Esophagus mucosa (tissue), 1 donor: Measurements from ENCODE around the gene FAM20C. TPM values are rescaled to one million over a fixed set of nuclear protein-coding genes. Genes with fewer than 3 reads are reported as not detected.
"Not testable (repeated sequence)": the region's sequence is repeated elsewhere in the genome, so short reads cannot be mapped to it uniquely, and the experiment has no call there.

ENCODE experiments used
- ATAC-seq: fragments of 200-7000 bp; cut with Tn5 transposase; one replicate; pipeline ENCODE4 v1.9.1; 2020
- total RNA-seq: library from RNA; stranded (reverse); gene quantifications from one replicate; pipeline ENCODE4 v1.2.4, GENCODE V29; 2023
- donor health status: DM: yes; HTN: yes; CAD: no.

FAM20C gene
- total RNA-seq, 1 donor from 2014 or later, result 12.6 TPM

DNA sequence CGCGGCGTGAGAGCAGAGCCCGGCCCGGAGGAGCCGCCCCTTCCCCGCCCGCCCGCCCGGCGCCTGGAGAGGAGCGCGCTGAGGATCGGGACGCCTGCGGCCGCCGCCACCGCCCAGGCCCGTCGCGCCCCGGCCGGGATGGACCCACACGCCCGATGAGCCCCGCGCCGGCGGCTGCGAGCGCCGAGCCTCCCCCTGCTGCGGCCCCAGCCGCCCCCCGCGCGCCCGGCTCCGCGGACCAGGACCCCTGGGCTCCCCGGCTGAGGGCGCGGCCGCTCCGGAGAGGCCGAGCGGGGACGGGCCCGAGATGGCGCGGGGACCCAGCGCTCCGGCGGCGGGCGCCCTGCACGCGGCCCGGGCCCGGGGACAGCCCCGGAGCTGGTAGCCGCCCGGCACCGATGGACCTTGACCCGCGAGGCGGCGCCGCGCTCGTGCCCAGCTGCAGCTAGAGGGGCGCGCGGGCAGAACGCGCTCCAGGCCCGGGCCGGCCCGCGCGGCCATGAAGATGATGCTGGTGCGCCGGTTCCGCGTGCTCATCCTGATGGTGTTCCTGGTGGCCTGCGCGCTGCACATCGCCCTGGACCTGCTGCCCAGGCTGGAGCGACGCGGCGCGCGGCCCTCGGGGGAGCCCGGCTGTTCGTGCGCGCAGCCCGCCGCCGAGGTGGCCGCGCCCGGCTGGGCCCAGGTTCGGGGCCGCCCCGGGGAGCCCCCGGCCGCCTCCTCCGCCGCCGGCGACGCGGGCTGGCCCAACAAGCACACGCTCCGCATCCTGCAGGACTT, 520 bp downstream of the FAM20C start:
- ATAC-seq, result no peak

DNA sequence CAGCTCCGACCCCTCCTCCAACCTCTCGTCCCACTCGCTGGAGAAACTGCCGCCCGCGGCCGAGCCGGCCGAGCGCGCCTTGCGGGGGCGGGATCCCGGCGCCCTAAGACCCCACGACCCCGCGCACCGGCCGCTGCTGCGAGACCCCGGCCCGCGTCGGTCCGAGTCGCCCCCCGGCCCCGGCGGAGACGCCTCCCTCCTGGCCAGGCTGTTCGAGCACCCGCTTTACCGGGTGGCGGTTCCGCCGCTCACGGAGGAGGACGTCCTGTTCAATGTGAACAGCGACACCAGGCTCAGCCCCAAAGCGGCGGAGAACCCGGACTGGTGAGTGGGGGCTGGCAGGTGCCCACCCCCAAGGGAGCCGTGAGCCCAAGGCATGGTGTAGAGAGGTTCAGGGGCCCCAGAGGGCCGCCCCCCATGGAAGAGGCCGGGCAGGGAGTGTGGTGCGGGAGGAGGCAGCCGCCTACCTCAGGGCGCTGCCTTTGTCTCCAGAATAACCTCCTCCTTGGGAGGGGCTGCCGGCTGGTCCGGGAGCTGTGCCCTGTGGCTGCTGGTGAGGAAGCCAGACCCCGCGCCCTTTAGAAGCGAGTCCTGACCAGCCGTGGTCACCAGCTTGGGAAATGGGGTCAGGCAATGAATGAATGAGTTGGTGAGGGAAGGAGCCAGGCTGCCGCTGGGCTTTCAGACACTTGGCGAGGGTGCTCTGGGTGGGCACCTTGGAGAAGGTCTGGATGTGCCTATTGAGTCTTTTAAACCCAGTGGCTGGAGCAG, 1.3 kb downstream of the FAM20C start:
- ATAC-seq, result no peak

DNA sequence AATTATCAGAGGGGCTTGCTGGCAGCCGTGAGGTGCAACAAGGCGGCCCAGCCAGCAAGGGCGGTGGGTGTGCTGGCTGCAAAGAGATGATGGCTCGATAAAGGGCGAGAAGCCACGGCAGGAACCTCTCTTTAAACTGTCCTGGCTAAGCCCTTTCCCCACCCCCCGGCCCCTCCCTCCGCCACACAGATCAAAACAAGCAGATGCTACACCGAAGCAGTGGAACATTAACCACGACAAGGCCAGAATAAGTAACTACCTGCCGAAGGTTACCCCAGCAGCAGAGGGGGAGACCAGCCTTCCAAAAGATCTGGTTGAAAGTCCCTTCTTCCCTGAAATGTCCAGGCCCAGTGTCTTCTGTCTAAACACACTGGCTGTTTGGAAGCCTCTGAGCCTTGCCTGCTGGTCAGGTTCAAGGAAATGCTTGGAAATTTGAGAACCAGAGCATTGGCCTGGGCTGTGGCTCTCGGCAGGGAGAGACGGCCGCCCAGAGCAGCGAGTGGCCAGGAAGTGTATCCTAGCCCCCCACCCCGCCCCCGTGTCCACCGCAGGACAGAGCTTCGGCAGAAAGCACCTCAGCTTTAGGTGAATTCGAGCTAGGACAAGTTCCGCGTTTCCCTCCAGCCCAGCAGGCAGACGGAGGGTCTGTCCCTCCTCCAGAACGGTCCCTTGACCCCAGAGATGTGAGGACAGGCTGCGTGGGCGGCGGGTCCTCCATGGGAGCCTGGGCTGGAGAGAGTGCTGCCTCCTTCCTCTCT, 2.1 kb downstream of the FAM20C start:
- ATAC-seq, result no peak

DNA sequence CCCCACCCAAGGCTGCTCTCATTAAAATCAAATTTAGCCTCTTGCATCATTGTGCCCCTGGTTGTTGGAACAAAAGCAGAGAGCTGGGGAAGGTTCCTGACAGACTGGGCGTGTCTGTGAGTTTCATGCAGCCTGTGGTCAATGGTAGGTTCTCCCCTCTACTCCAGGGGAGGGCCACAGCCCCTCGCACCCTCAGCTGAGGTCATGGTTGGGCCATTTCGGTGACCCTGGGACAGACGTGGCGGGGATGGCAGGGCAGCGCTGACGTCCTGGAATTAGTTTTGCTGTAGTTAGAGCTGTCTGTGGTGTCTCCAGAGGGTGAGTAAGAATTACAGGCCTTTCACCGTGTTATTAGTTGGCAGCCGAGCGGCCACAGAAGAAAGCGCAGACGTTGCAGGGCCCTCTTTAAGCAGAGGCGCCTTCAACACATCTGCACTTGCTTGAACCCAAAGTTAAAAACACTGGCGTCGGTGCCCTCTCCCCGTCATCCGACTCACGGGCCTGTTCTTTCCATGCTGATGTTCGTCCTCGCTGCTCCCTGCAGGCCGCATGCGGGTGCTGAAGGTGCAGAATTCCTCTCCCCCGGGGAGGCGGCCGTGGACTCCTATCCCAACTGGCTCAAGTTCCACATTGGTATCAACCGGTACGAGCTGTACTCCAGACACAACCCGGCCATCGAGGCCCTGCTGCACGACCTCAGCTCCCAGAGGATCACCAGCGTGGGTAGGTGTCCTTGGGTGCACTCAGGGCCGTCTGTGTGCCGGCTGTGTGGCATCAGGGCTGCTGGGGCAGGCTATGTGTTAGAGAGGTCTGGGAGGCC, 2.8 kb downstream of the FAM20C start:
- ATAC-seq, result no peak

DNA sequence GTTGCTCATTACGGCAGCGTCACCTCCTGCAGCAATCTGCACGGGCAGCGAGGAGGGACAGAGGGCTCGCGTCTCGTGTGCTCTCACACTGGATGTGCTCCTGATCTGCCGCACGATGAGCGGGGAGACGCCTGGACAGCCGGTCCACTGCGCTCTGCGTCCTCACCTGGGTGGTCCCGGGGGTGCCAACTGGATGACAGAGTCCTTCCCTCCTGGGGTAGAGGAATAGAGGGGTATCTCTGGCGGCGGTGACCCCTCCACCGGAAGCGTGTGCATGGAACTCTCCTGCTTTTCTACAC, 3.4 kb downstream of the FAM20C start:
- ATAC-seq, result no peak

DNA sequence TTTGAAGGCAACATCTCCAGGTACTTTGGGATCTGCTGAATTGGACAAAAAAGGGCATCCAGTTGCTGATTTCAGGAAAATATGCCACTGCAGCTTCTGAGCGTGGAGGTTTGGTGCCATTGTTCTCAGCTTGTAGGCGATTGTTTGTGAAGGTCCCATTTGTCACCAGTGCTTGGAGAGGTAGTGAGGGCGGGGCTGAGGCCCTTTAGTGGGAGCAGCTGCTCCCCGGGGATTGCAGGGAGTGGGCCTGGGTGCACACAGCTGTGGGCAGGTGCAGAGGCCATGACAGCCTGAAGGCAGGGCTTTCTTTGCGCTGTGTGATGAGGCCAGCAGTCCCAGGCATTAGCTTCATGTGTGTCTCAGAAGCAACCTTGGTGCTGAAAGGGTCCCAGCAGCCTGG, 3.9 kb downstream of the FAM20C start:
- ATAC-seq, result no peak

DNA sequence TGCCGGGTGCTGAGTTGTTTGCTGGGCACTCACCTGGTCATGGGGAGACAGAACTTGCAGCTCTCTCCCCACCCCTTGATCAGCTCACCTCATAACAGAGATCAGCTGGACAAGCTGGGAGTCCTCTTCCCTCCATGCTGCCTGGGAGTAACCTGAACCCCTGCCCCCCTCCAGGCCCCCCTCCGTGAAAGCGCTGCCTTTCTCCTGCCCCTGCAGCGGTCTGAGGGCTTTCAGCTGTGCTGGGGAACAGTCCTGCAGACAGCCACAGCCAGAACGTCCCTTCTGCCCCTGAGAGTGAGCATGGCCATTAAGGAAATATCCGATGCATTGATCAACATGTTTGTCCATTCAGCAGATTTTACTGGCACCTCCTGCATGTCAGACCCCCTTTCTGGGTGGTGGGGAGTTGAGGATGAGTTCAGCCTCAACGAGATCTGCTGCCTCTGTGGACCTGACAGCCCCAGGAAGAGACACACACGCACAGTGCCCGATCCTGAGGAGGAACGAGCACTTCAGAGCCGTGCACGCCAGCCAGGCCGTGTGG, 4.5 kb downstream of the FAM20C start:
- ATAC-seq, result no peak

DNA sequence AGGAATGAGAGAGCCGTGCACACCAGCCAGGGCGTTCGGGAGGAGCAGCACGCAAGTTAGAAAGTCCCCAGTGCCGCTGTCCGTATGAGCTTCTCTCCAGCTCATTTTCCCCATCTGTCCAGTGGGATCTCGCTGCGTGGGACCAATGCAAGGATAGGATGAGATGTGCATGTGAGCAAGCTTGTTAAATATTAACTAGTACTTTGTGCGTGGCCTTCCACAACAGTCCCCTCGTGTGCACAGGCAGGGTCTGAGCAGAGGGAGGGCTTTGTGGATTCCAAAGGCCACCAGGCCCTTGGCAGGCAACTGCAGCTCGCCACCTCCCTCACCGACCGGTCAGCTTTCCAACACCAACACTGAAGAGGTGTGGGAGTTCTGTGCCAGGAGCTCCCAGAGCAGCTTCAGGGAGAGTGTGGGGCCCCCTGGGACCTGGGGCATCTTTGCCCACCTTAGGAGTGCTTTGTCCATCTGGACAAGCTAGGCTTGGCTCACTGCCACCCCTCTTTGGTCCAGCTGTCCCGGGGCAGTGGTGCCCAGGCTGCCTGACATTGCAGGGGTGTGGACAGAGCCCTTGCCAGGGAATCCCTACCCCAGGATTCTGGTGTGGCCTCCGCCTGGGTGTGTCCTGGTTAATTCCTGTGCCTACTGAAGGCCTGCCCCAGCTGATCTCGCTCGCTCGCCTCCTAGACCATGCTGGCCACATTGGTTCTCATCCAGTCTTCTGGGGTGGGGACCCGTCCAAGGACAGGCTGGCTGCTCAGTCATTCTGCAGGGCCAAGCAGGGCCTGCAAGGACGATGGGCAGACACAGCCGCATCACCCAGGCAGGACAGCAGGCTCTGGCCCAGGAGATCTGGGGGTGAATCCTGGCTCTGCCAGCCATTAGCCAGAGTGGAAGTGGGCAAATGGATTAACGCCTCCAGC, 5.3 kb downstream of the FAM20C start:
- no peak for ATAC-seq

DNA sequence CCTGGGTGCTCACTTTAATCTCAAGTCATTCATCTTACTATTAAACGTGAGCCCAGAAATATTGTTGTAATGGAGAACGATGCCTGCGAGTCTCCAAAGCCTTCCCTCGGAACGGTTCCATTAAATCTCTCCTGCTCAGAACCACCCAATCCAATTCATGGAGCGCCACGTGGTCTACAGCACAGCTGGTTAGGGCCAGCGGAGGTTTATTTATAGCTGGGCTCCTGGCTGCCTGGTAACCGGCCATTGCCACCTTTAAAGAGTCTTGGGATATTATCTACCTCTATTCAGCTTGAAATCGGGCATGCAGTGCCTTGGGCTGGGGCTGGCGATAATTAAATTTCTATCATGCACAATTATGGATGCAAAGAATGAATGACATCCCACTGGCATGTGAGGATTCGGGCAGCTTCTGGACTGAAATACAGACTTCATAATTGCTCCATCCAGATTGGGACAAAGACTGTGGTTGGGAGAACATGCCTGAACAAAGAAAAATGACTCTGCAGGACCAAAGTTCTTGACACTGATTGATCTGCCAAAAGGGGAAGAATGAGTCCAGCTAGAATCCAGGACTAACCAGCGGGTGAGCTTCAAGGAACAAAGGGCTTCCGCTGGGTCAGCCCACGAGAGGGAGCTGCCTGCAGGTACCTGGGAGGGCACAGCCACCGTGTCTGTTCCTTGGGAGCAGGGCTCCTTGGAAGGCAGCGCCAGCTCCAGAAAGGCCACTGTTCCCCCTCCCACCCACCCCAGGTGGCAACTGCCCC, 7.3 kb downstream of the FAM20C start:
- ATAC-seq, result no peak

DNA sequence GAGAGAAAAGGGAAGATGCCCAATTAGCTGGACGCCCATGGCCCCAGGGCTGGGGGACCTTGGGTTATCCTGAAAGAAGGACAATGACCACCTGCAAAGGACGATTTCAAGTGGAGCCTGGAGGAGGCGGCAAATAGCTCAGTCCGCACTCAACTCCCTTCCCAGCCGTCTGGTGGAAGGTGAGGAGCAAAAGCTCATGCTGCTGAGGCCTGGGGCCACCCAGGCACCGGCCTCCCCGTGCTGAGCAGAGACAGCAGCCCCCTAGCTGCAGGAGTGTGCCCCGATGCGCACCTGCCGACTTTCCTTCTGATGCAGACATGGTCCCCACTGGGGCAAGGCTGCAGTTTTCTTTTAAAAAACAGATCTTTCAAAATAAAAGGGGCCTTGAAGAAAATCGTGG, 7.9 kb downstream of the FAM20C start:
- no peak for ATAC-seq

DNA sequence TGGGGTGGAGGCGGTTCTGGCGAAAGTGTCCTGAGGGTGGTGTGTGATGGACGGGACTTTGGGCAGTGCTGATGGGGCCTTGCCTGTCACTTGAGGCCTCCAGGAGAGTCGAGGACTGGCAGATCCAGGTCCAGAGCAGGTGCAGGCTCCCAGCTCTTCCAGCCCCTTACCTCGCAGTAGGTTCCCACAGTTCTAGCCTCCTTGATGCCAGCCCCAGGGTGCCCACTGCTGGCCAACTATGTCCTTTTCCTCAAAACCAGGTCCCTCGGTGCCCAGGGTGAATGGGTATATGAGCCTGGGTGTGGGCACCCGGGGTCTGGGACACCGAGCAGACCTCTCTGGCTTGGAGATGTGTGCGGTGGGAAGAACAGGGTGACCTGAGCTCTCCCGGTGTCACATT, 8.3 kb downstream of the FAM20C start:
- no peak for ATAC-seq

DNA sequence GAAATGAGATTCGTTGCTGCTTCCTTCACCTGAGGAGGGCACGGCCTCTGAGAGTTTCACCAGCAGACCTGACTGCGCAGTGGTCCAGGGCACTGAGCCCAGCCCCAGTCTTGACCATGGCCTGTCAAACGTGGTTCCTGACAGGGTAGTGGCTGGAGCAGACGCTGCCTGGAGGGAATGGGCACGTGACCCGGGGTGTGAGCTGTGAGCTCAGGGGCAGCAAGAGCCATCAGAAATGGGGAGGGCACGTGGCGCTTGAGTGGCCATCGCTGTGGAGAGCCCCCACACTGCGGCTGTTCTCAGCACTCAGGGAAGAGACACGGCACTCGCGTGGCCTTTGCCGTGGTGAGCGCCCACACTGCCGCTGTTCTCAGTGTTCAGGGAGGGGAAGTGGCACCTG, 12.0 kb downstream of the FAM20C start:
- no peak for ATAC-seq

DNA sequence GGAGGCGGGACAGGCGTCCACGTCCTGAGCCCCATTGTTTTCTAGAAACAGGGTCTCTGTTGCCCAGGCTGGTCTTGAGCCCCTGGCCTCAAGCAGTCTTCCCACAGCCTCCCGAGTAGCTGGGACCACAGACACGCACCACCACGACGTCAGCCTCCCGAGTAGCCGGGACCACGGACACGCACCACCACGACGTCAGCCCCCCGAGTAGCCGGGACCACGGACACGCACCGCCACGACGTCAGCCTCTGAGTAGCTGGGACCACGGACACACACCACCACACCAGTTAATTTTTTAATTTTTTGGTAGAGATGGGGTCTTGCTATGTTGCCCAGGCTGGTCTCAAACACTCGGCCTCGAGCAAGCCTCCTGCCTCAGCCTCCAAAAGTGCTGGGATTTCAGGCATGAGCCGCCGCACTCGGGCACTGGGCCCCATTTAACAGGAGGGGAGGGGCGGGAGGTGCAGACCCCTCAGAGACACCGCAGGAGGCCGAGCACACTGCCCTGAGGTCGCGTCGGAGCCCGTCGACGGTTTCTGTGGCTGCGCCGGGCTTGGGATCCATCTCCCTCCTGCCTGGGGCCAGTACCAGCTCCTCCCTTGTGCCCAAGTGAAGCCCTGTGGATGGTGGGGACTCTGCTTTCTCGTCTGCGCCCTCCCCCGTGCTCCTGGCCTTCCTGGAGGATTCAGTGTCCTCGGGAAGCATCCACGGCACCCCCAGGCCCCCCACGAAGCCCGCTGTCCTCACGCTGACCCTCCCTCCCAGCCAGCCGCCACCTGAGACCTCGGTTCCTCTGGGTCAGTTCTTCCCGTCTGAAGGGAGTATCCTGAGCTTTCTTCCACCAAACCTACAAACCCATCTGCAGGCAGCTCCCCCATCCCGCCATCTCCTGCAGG, 13.0 kb downstream of the FAM20C start:
- peak; percentile 70 for ATAC-seq

DNA sequence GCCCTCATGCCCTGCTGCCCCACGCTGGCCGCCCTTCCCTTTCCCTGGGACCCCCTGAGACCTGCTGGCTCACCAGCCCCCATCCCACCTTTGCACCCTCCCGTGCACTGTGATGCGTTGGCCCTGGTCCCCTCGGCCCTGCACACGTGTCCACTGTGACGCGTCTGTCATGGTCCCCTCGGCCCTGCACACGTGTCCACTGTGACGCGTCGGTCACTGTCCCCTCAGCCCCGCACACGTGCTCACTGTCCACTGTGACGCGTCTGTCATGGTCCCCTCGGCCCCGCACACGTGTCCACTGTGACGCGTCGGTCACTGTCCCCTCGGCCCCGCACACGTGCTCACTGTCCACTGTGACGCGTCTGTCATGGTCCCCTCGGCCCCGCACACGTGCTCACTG, 14.0 kb downstream of the FAM20C start:
- not testable (repeated sequence) for ATAC-seq

DNA sequence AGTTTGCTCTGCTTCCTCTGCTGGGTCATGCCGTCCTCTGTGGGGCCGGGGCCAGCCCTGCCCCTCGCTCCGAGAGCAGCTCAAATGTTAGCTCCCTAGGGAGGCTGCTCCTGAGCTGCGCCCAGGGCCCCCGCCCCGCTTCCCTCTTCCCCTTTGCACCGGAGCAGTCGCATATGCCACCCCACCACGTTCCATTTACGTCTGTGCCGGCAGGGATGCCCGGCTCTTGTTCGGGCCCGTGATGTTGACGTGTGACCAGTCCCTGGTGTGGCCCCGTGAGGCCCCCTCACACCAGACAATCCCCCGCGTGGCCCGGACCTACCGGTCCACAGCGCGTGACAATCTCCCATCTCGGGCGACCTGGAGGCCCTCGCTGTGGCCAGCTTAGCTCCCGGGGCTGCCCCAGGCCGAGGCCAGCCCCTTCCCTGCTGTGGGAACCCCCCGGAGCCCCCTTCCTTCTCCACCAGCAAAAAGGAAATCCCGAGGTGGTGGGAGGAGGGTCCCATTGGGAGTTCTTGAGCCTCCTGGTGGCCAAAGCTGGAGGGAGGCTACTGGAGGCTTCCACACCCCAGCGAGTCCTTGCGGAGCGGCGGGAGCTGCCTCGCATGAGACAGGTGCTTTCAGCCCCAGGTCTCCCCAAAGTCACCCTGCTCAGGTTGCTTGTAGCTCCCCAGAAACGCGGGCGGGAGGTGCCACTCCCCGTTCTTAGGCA, 15.2 kb downstream of the FAM20C start:
- no peak for ATAC-seq

DNA sequence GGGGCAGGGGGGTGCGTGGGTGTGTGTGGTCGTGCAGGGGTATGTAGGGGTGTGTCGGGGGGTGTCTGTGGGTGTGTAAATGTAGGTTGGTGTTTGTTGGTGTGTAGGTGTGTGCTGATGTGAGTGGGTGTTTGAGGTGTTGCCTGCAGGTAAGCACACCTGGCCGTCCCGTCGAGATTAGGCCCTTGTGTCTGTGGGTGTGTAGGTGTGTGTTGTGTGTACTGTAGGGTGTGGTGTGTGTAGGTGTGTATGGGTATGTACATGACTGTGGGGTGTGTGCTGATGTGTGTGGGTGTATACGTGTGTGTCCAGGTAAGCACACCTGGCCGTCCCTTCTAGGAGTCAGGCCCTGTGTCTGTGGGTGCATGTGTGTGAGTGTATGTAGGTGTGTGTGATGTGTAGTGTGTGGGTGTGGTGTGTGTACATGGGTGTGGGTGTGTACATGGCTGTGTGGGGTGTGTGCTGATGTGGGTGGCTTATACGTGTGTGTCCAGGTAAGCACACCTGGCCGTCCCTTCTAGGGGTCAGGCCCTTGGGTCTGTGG, 15.8 kb downstream of the FAM20C start:
- ATAC-seq, result no peak

DNA sequence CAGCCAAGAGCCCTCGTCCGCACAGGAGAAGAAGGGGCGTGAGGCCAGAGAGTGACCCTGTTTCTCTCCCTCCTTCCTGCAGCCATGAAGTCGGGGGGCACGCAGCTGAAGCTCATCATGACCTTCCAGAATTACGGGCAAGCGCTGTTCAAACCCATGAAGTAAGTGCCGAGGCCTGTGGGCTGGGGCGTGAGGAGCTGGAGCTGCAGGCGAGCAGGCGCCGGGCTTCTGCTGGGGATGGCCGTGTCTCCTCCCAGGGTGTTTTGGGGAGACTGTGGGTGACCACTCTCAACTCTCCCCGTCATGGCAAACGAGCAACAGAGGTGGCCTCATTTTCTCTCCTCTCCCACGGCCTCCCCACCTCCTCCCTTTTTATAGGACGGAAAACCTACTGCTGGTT, 16.4 kb downstream of the FAM20C start:
- no peak for ATAC-seq

DNA sequence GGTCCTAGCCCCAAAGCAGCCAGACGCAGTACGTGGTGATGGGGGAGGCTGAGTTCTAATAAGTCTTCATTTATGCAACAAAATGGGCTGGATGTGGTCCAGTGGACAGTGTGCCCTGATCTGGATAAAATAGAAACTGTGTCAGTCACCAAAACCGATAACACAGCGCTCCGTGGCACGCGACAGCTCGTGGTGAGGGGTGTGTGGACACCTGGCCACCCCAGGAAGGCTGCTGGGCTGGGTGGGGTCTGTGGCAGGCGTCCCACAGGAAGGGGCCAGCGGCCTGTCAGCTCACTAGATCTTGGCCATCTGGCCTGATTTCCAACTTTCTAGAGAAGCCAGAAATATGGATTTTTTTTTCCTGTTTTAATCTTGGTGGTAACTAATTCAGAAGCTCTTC, 17.0 kb downstream of the FAM20C start:
- ATAC-seq, result no peak
